ENCODE results near the gene DGKD. TPM values are rescaled to one million over a fixed set of nuclear protein-coding genes. Genes with fewer than 3 reads are reported as not detected.

The DGKD gene
- total RNA-seq, 1 experiment from 2014 or later = 105 TPM

DNA sequence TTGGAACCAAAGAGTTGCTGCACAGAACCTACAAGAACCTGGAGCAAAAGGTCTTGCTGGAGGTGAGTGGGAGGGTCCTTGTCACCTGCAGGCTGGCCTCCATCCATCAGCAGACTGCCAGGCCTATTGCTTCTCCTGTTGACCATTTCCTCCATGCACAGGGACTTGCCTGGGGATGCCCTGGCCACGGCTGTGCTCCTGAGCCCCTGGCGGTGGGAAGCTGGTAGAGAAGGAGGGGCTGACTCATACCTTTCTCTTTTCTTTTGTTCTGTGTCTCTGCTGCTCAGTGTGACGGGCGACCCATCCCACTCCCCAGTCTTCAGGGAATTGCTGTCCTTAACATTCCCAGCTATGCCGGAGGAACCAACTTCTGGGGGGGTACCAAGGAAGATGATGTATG, 102.6 kb downstream of the DGKD start:
- H3K4me3 ChIP-seq (ENCODE audit: low read depth, low read length) = no peak overlapping the region
- H3K36me3 ChIP-seq (ENCODE audit: control insufficient read depth, insufficient read depth, low read length) = no peaks in the 10 kb centered on the region; the same call in 1 of the 2 replicates
- ChIA-PET CTCF (interaction anchor here (0.7 kb wide), 1 partner anchor 8 kb away, joined by 3 read pairs; no protein-coding TSS in a partner anchor), POLR2A (no interaction called here)
- H3K4me1 Mint-ChIP-seq (ENCODE audit: low read depth, unreplicated experiment) = no peaks in the 10 kb centered on the region
- H3K4me3 Mint-ChIP-seq (ENCODE audit: unreplicated experiment) = no peak overlapping the region
- BruUV-seq (replicated peaks) = no TSS peak
- no peak for DNase-seq
- peaks cover 95% of the 10 kb centered on the region for H3K36me3 Mint-ChIP-seq (ENCODE audit: insufficient read depth, unreplicated experiment)
- no peaks in the 10 kb centered on the region for H3K27me3 Mint-ChIP-seq (ENCODE audit: insufficient read depth, unreplicated experiment)
- no peaks in the 10 kb centered on the region for H3K4me1 ChIP-seq
- H3K9me3 Mint-ChIP-seq (ENCODE audit: unreplicated experiment) = no peaks in the 10 kb centered on the region
- no peaks in the 10 kb centered on the region for H3K27me3 ChIP-seq (replicated peaks; ENCODE audit: control insufficient read depth, insufficient read depth, low read length)
- TF ChIP-seq, protein P1, sequence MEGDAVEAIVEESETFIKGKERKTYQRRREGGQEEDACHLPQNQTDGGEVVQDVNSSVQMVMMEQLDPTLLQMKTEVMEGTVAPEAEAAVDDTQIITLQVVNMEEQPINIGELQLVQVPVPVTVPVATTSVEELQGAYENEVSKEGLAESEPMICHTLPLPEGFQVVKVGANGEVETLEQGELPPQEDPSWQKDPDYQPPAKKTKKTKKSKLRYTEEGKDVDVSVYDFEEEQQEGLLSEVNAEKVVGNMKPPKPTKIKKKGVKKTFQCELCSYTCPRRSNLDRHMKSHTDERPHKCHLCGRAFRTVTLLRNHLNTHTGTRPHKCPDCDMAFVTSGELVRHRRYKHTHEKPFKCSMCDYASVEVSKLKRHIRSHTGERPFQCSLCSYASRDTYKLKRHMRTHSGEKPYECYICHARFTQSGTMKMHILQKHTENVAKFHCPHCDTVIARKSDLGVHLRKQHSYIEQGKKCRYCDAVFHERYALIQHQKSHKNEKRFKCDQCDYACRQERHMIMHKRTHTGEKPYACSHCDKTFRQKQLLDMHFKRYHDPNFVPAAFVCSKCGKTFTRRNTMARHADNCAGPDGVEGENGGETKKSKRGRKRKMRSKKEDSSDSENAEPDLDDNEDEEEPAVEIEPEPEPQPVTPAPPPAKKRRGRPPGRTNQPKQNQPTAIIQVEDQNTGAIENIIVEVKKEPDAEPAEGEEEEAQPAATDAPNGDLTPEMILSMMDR (IDR thresholded peaks at IDR 0.05; ENCODE audit: insufficient read depth in 1 of 2, low read depth in 1 of 2, low read length in 1 of 2, severe bottlenecking in 1 of 2, unreplicated experiment in 1 of 2) = no peak
- no peaks in the 10 kb centered on the region for H3K9me3 ChIP-seq
- intact Hi-C loops (cut with micrococcal nuclease; ENCODE audit: unreplicated experiment) = no loop called here
- peak overlapping the region; percentile 69 for H3K27ac Mint-ChIP-seq (ENCODE audit: unreplicated experiment)

DNA sequence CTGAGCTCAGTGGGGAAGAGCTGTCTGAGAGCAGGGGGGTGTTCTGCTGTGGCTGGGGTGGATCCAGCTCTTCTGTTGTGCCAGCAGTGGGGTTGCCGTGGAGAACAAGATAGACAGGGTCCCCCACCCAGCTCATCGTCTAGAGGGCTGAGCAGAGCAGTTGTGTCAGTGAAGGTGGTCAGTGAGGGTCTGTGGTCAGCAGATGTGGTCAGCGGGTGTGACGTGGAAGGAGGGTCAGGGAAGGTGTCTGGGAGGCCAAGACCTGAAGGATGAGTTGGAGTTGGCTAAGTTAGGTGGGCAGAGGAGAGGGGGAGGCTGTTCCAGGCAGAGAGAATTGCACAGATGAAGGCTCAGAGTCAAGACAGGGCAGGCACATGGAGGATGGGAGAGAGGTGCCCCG, 103.1 kb downstream of the DGKD start:
- no peaks in the 10 kb centered on the region for H3K9me3 Mint-ChIP-seq (ENCODE audit: unreplicated experiment)
- H3K27me3 ChIP-seq (replicated peaks; ENCODE audit: control insufficient read depth, insufficient read depth, low read length) = no peaks in the 10 kb centered on the region
- H3K4me3 Mint-ChIP-seq (ENCODE audit: unreplicated experiment) = no peak overlapping the region
- no peaks in the 10 kb centered on the region for H3K27me3 Mint-ChIP-seq (ENCODE audit: insufficient read depth, unreplicated experiment)
- no peak overlapping the region for H3K4me3 ChIP-seq (ENCODE audit: low read depth, low read length)
- CTCF ChIA-PET = interaction anchor here (0.7 kb wide), 1 partner anchor 9 kb away, joined by 3 read pairs; no protein-coding TSS in a partner anchor
- no peaks in the 10 kb centered on the region; the same call in 1 of the 2 replicates for H3K36me3 ChIP-seq (ENCODE audit: control insufficient read depth, insufficient read depth, low read length)
- H3K4me1 Mint-ChIP-seq (ENCODE audit: low read depth, unreplicated experiment) = no peaks in the 10 kb centered on the region
- intact Hi-C loops (cut with micrococcal nuclease; ENCODE audit: unreplicated experiment) = no loop called here
- peaks cover 95% of the 10 kb centered on the region for H3K36me3 Mint-ChIP-seq (ENCODE audit: insufficient read depth, unreplicated experiment)
- no peaks in the 10 kb centered on the region for H3K9me3 ChIP-seq
- TF ChIP-seq, protein P1 (IDR thresholded peaks at IDR 0.05; ENCODE audit: insufficient read depth in 1 of 2, low read depth in 1 of 2, low read length in 1 of 2, severe bottlenecking in 1 of 2, unreplicated experiment in 1 of 2) = no peak
- BruUV-seq (replicated peaks) = no TSS peak
- H3K4me1 ChIP-seq = no peaks in the 10 kb centered on the region
- DNase-seq = no peak
- POLR2A ChIA-PET = no interaction called here
- peak overlapping the region; percentile 69 for H3K27ac Mint-ChIP-seq (ENCODE audit: unreplicated experiment)

DNA sequence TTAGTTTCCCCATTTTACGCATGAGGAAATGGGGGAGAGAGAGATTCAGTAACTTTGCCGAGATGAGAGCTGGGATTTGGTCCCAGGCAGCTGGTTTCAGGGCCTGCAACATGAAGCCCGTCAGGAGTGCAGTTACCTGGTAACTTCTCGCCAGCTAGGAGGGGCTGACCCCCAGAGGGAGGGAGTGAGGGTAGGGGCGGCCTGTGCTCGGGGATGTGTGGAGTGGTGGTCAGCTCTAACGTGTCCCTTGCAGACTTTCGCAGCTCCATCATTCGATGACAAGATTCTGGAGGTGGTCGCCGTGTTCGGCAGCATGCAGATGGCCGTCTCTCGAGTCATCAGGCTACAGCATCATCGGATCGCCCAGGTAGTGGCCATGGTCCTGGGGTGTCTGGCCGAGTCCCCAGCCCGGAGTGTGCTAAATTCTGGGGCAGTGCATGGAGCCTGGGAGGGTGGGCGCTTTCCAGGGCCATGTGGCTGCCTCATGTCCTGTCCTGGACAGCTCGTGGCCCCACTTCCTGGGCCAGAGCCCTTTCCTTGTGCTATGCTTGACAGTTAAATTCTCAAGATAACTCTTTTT, 103.8 kb downstream of the DGKD start:
- intact Hi-C loops (cut with micrococcal nuclease; ENCODE audit: unreplicated experiment) = no loop called here
- TF ChIP-seq, protein P1 (IDR thresholded peaks at IDR 0.05; ENCODE audit: insufficient read depth in 1 of 2, low read depth in 1 of 2, low read length in 1 of 2, severe bottlenecking in 1 of 2, unreplicated experiment in 1 of 2) = no peak
- no TSS peak for BruUV-seq (replicated peaks)
- Mint-ChIP-seq H3K27ac (ENCODE audit: unreplicated experiment) (no peak overlapping the region), H3K9me3 (ENCODE audit: unreplicated experiment) (no peaks in the 10 kb centered on the region), H3K27me3 (ENCODE audit: insufficient read depth, unreplicated experiment) (no peaks in the 10 kb centered on the region), H3K4me3 (ENCODE audit: unreplicated experiment) (no peak overlapping the region), H3K4me1 (ENCODE audit: low read depth, unreplicated experiment) (no peaks in the 10 kb centered on the region), H3K36me3 (ENCODE audit: insufficient read depth, unreplicated experiment) (peaks cover 88% of the 10 kb centered on the region)
- Histone ChIP-seq H3K4me3 (ENCODE audit: low read depth, low read length) (no peak overlapping the region), H3K27me3 (replicated peaks; ENCODE audit: control insufficient read depth, insufficient read depth, low read length) (no peaks in the 10 kb centered on the region), H3K4me1 (no peaks in the 10 kb centered on the region), H3K9me3 (no peaks in the 10 kb centered on the region), H3K36me3 (ENCODE audit: control insufficient read depth, insufficient read depth, low read length) (peaks cover 2% of the 10 kb centered on the region; the same call in 1 of the 2 replicates)
- no peak for DNase-seq
- ChIA-PET CTCF (no interaction called here), POLR2A (no interaction called here)

Measured in Caco-2 (cell line).